ENCODE results near the gene TM9SF1.

The TM9SF1 gene

GRCh38 chr14:24150993-24151392 is 44.2 kb downstream of the TM9SF1 start:
- no peak for DNase-seq (ENCODE audit: low spot score)

- no peak for DNase-seq (ENCODE audit: low spot score)
These were observed 44.7 kb downstream of the TM9SF1 start for GRCh38 chr14:24150567-24150966.

- no peak for DNase-seq (ENCODE audit: low spot score)
These were observed 45.2 kb downstream of the TM9SF1 start for GRCh38 chr14:24150061-24150460.

GRCh38 chr14:24149302-24149969 is 45.8 kb downstream of the TM9SF1 start:
- no peak for DNase-seq (ENCODE audit: low spot score)

- DNase-seq (ENCODE audit: low spot score): no peak
These were observed 47.3 kb downstream of the TM9SF1 start for GRCh38 chr14:24147761-24148428.

- DNase-seq (ENCODE audit: low spot score): peak; percentile 99
These were observed 48.1 kb downstream of the TM9SF1 start, which contains the start of gene RNF31 for GRCh38 chr14:24146978-24147760. TSS of gene RNF31 (plus strand) at chr14:24147498. CDS start at chr14:24147699, 201 bp downstream.

GRCh38 chr14:24146453-24146977 is 48.7 kb downstream of the TM9SF1 start, which contains the start of gene PSME2:
TSS of gene PSME2 (minus strand) at chr14:24146610. CDS start at chr14:24146581, 29 bp downstream.
- DNase-seq (ENCODE audit: low spot score): peak; percentile 99

- peak; percentile 57 for DNase-seq (ENCODE audit: low spot score)
These were observed 49.4 kb downstream of the TM9SF1 start for GRCh38 chr14:24145690-24146452.

GRCh38 chr14:24145219-24145618 is 50.0 kb downstream of the TM9SF1 start:
- no peak for DNase-seq (ENCODE audit: low spot score)

- DNase-seq (ENCODE audit: low spot score): no peak
These were observed 50.8 kb downstream of the TM9SF1 start for GRCh38 chr14:24144451-24144850.

- DNase-seq (ENCODE audit: low spot score): no peak
These were observed 51.7 kb downstream of the TM9SF1 start for GRCh38 chr14:24143511-24143910.

GRCh38 chr14:24141097-24141880 is 54.0 kb downstream of the TM9SF1 start, which contains the start of gene EMC9:
TSS of gene EMC9 (minus strand) at chr14:24141591. CDS start at chr14:24141304, 287 bp downstream.
- DNase-seq (ENCODE audit: low spot score): peak; percentile 100

GRCh38 chr14:24139272-24139934 is 55.8 kb downstream of the TM9SF1 start:
- no peak for DNase-seq (ENCODE audit: low spot score)

Small RNAs within 50 kb of the gene (small RNA-seq; reads per million reads assigned to genes)
- gene AL136295.4 (0 to 0.04 reads per million in 2 experiments), gene CHMP4A (0 reads per million in 2 experiments), gene IPO4 (0.05 to 0.09 reads per million in 2 experiments), gene IRF9 (0 to 0.04 reads per million in 2 experiments), gene MDP1 (0 reads per million in 2 experiments), gene RNA5SP383 (0.05 to 2.1 reads per million in 2 experiments)
